Fibroblast of mammary gland (primary cell): Measurements from ENCODE around the gene MAP10.
A peak's percentile ranks its signal among the peaks of the same experiment; 100 is the strongest.

Source experiments
- DNase-seq: peaks from one replicate; pipeline ENCODE4 v3.0.0-alpha.2; 2010; ENCODE audit warnings: low read depth
- H3K4me3 ChIP-seq: 2 replicates; pipeline ENCODE4 v1.5.1; 2011; ENCODE audit warnings: low read depth, mild to moderate bottlenecking, low read length, moderate library complexity; ENCODE audit not compliant: control insufficient read depth
- CTCF ChIP-seq: conservative IDR thresholded peaks from 2 replicates; pipeline ENCODE4 v1.5.1; 2011; ENCODE audit warnings: low read depth, low read length, inconsistent platforms; ENCODE audit not compliant: control insufficient read depth, insufficient read depth

Gene MAP10

GRCh38 chr1:232851532-232851931 lies 46.3 kb downstream of the MAP10 start:
- no peak for TF ChIP-seq CTCF
- no peak overlapping the region for H3K4me3 ChIP-seq
- DNase-seq: no peak

GRCh38 chr1:232853994-232854797 lies 49.0 kb downstream of the MAP10 start:
- peak; percentile 71 for DNase-seq
- no peak for TF ChIP-seq CTCF
- H3K4me3 ChIP-seq: no peak overlapping the region

- DNase-seq: no peak
- no peak overlapping the region for H3K4me3 ChIP-seq
- no peak for TF ChIP-seq CTCF
Measured at GRCh38 chr1:232854798-232855159, 49.6 kb downstream of the MAP10 start.

GRCh38 chr1:232856541-232856940 lies 51.3 kb downstream of the MAP10 start:
- no peak overlapping the region for H3K4me3 ChIP-seq
- TF ChIP-seq CTCF: no peak
- DNase-seq: no peak
